NK-92 treated with Interleukin-12 subunit alpha and Interleukin-12 subunit beta, amount 100 ng/mL, for 24 hours (cell line): Measurements from ENCODE around the gene LRRC37A3.
A peak's percentile ranks its signal among the peaks of the same experiment; 100 is the strongest.
"Not testable (repeated sequence)": the region's sequence is repeated elsewhere in the genome, so short reads cannot be mapped to it uniquely, and the experiment has no call there.

Experiments
- DNase-seq: peaks from one replicate; lab custom pipeline; 2025; lab: John Stamatoyannopoulos, UW

Gene LRRC37A3

DNA sequence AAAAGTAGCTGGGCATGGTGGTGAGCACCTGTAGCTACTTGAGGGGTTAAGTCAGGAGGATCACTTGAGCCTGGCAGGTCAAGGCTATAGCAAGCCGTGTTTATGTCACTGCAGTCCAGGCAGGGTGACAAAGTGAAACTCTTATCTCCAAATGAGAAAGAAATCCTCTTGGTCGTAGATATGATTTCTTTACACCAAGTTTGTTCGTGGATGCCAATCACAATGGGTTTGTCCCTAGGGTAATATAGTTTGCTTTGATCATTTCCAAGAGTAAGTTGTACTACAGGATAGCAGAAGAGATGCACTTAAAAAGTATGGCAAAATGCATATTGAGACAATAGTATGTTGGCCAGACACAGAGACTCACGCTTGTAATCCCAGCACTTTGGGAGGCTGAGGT is 6.0 kb upstream of the LRRC37A3 start:
- not testable (repeated sequence) for DNase-seq

DNA sequence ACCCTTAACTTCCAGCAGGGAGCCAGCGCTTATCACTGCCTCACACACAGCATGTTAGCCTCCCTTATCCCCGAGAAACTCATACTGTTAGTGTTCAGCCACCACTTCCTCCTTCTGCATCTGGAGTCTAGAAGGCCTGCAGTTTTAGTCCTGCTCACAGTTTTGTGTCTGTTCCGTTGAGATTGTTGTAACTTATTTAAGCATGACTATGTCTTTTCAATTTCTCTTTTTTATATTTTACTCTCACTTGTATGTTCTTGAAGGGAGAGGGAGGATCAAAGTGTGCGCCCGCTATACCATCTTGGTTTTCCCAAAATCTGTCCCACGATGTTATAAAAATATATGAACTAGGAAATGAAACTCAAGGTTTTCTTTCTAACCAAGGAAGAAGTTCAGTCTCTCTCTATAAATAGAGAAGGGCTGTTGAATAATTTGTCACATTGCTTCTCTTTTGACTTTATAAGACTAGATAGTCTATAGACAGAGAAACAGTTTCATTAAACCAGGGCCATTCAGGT is 3.8 kb upstream of the LRRC37A3 start:
- not testable (repeated sequence) for DNase-seq

DNA sequence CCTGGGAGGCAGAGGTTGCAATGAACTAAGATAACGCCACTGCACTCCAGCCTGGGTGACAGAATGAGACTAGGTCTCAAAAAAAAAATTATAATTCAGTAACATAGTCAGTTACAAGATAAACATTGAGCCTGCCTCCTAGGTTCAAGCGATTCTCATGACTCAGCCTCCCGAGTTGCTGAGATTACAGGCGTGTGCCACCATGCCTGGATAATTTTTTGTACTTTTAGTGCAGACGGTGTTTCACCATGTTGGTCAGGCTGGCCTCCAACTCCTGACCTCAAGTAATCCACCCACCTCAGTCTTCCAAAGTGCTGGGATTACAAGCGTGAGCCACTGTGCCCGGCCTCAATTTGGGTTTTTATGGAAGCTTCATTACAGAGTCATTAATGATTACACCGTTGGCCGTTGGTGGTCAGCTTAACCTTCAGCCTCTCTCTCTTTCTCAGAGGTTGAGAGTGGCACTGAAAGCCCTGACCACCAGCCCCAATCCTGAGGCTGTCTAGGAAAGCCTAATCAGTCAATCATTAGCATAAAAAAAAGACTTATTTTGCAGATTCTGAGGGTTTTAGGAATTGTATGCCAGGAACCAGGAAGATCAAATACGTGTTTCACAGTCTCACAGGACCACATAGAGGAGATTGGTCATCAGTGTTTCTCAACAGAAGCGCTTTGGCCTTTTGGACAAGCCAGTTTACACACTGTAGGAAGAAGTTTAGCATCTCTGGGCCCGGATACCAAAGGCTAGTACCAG is 1.3 kb upstream of the LRRC37A3 start:
- no peak for DNase-seq

DNA sequence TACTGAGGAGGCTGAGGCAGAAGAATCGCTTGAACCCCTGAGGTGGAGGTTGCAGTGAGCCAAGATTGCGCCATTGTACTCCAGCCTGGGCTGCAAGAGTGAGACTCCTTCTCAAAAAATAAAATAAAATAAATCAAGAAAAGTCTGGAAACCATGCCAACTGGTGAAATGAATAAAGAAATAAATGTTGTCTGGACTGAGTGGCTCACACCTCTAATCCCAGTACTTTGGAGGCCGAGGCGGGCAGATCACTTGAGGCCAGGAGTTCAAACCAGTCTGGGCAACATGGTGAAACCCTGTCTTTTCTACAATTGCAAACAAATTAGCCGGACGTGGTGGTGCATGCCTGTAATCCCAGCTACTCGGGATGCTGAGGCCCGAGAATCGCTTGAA is 744 bp upstream of the LRRC37A3 start:
- DNase-seq = no peak

DNA sequence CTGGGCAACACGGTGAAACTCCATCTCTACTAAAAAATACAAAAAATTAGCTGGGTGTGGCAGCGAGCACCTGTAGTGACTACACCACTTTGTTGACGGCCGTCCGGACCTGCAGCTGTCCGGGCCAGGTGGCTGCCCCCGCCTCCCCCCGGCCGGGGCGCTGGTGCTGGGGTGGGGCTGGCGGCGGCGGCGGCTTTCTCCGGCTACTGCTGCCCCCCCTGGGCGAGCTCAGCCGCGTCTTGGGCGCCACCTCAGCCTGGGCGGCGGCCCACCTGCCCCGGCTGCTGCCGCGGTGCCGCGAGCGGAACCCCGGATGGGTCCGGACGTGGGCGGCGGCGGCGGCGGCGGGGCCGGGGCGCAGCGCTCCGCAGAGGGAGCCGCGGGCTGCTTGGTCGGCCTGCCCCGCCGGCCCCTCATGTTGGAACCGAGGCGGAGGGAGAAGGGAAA is 413 bp downstream of the LRRC37A3 start:
- DNase-seq = peak; percentile 59

DNA sequence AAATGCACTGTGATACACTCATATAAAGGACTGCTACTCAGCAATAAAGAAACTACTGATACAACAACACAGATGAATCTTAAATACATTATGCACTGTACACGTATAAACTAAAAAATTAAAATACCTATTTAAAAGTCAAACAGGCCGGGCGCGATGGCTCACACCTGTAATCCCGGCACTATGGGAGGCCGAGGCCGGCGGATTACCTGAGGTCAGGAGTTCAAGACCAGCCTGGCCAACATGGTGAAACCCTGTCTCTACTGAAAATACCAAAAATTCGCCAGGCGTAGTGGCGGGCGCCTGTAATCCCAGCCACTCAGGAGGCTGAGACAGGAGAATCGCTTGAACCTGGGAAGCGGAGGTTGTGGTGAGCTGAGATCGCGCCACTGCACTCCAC is 1.7 kb downstream of the LRRC37A3 start:
- DNase-seq = not testable (repeated sequence)

DNA sequence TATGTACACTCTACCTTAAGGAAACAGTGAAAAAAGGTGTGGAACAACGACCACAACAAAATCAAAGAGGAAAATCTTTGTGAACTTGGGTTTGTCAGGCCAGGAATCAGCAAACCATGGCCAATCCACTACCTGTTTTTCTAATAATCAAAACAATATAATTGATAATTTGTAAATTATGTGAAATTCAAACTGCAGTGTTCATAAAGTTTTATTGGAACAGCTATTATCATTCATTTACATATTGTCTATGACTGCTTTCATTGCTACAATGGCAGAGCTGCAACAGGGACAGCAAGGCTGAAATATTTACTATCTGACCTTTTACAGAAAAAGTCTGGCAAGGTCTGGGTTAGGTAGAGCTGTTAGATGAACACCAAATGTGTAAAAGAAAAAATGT is 4.0 kb downstream of the LRRC37A3 start:
- not testable (repeated sequence) for DNase-seq

DNA sequence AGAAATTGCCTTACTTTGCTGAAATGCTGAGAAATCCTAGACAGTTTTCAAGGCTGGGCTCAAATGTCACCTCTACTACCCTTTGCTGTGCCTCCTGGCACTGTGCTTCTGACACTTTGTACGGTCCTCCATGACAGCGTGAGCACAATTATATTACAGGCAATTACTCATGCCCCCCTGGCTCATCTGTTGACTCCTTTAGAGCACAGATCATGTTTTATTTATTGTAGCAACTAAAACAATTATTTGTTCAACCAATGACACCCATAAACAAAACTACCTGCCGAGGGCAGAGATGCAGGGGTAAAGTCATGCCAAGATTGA is 9.1 kb downstream of the LRRC37A3 start:
- DNase-seq = not testable (repeated sequence)

DNA sequence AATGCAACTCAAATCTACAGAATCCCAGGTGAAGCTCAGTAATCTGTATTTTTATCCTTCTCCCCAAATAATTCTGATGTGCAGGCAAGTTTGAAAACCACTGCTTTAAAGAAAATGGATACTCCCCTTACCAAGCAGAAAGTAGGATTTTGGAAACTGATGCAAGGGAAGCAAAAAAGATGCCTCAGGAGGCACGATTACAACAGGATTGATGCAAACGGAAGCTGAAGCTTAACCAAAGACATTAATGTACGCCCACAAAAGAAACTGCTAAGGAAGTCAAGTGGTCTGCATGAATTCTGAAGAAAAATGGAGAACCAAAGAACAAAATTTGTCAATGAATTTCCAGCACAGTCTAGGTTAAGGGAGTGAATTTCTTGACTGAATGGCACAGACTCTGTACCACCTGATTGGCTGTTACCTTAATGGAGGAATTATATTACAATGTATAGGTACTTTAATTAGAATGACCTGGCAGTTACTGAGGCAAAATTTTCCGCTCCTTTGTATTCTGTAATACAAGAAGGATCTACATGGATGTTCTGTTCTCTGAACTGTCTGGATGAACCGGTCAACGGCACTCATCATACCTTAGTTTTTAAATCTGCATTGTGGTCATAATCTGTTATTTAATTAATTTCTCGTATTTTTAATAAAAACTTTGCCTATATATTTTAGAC is 9.6 kb downstream of the LRRC37A3 start:
- DNase-seq = not testable (repeated sequence)

DNA sequence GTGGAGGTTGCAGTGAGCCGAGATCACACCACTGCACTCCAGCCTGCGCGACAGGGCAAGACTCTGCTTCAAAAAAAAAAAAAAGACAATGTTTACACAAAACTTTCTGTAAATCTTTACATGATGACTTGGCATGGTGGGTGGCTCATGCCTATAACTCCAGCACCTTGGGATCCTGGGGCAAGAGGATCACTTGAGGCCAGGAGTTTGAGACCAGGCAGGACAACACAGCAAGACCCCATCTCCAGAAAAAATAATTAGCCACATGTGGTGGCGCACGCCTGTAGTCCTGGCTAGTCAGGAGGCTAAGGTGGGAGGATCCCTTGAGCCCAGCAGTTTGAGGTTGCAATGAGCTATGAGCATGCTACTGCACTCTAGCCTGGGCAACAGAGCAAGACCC is 15.2 kb downstream of the LRRC37A3 start:
- not testable (repeated sequence) for DNase-seq

DNA sequence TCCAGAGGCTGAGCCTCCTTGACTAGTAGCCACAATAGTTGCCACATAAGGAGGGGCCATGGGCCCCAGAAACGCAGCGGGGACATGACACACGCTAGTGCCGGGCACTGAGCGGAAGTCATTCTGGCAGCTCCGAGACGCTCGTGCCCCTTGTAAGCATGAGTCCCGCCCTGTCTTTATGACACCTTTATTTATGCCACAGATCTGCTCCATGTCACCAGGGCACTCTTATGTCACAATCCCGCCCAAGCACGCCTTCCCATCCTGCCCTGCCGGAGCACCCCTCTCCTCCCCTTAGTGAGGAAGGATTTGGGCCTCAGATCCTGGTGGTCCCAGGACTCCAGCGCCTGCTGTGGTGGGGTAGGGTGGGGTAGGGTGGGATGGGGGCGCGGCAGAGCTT is 22.1 kb downstream of the LRRC37A3 start:
- DNase-seq = not testable (repeated sequence)

DNA sequence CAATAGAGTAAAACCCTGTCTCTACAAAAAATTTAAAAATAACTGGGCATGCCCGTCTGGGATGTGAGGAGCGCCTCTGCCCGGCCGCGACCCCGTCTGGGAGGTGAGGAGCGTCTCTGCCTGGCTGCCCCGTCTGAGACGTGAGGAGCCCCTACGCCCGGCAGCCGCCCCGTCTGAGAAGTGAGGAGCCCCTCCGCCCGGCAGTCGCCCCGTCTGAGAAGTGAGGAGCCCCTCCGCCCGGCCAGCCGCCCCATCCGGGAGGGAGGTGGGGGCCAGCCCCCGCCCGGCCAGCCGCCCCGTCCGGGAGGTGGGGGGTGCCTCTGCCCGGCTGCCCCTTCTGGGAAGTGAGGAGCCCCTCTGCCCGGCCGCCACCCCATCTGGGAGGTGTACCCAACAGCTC is 45.1 kb downstream of the LRRC37A3 start:
- not testable (repeated sequence) for DNase-seq

DNA sequence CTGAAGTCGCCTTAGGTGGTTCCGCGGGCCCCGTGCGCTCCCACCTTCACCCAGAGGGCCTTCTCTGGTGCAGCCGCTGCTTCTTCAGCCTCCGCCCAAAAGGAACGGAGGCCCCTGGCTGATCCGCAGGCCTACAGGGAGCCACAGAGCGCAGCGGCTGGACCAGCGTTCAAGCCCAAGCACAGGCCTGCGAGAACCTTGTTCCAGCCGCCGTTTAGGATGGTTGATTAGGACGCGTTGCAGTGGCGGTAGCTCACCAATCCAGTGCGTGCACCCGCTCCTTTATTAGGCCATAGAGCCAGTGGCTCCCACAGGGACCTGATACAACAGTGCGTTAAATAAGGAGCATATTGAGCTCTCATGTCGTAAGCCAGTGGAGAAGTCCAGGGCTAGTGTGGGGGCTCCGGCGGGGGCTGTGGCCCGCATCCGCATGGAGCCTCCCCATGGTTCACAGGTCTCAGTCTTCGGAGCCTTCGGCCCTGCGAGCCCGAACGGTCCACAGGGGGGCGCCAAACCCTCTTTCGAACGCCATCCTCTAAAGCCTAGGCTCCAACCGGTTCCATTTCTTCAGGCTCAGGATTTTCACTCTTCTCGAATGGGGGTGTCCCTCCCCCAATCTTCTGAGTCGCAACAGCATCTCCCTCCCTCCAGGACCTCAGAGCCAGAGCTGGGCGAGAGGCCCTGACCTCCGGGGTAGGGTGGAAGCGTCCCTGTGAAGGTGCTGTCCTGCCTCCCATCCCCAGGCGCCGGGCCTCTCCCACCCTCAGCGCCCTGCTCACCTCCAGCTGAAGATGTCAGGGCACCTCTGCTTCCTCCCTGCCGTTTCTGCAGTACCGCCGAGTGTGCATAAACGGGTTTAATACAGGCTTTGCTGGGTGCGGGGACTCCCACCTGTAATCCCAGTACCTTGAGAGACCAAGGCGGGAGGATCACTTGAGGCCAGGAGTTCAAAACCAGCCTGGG is 71.5 kb downstream of the LRRC37A3 start:
- peak; percentile 38 for DNase-seq

DNA sequence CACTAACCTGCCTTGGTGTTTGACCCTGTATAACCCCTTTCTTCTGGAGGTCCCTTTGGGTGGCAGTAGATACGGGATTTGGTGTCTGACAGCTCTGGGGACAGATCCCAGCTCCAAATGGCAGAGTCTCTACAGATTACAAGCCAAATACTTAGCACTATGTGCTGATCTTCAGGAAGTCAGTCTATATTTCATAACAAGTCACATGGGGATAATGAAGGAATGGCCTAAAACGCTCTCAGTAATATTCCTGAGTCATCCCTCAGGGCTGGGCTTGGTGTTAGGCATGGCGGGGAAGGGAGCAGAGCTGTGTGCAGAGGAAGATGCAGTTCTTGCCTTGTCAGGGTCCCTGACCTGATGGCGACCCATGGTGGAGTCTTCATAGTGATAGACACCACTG is 72.4 kb downstream of the LRRC37A3 start:
- not testable (repeated sequence) for DNase-seq

DNA sequence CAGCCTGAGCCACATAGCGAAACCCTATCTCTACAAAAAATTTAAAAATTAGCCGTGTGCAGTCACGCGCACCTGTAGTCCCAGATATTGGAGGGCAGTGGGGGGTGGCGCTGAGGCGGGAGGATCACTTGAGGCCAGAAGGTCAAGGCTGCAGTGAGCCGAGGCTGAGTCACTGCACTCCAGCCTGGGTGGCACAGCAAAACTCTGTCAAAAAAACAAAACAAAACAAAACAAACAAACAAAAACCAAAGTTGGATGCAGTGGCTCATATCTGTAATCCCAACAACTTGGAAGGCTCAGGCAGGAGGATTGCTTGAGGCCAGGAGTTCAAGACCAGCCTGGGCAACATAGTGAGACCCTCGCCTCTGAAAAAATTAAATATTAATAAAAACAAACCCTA is 75.4 kb downstream of the LRRC37A3 start:
- not testable (repeated sequence) for DNase-seq

DNA sequence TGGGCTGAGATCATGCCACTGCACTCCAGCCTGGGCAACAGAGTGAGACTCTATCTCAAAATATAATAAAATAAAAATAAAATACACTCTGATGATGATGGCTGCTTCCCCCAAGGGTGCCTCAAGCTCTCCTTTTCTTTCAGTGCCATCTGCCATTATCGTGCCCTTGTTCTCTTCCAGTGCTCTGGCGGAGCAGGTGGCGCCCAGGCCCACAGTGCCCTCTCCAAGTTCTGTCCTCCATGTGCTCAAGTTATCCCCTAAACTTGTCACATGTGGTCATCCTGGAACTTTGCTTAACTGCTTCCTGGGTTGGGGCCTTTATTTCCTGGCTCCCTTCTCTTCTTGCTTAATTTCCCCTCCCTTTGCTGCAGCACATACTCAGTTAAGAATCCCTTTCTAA is 76.4 kb downstream of the LRRC37A3 start:
- not testable (repeated sequence) for DNase-seq

DNA sequence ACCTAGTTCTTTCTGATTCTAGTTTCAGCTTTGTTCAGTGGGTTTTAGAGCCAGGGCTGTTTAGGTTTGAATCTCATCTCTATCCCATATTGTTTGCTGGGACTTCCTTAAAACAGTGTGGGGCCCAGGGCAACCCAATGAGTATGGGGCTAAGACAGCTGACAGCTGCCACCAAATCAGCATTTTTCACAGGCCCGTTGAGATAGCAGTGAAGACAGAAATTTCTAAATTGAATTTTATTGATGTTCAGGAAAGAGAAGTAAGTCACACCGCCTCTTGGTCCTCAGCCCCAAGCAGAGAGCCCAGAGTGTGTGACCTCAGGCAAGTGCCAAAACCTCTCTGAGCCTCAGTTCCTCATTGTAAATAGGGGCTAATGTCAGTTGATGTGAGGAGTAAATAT is 78.3 kb downstream of the LRRC37A3 start:
- DNase-seq = not testable (repeated sequence)

DNA sequence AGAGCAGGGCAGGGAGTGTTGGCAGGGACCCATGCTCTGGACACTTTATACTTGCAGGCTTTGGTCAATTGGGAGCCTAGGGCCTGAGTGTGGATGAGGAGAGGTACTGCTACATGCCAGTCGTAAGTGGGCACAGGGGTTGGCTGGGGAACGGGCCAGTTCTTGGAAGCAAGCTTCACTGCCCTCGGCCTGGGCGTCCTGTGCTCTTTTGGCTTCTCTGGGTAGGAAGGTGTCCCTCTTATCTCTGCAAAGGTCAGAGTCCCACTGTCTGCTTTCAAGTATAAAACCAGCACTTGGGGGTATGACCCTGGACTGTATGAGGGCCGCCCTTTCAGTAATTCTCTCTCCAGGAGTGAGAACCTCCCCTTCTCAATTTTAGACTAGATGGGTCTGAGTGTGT is 80.8 kb downstream of the LRRC37A3 start:
- DNase-seq = not testable (repeated sequence)

DNA sequence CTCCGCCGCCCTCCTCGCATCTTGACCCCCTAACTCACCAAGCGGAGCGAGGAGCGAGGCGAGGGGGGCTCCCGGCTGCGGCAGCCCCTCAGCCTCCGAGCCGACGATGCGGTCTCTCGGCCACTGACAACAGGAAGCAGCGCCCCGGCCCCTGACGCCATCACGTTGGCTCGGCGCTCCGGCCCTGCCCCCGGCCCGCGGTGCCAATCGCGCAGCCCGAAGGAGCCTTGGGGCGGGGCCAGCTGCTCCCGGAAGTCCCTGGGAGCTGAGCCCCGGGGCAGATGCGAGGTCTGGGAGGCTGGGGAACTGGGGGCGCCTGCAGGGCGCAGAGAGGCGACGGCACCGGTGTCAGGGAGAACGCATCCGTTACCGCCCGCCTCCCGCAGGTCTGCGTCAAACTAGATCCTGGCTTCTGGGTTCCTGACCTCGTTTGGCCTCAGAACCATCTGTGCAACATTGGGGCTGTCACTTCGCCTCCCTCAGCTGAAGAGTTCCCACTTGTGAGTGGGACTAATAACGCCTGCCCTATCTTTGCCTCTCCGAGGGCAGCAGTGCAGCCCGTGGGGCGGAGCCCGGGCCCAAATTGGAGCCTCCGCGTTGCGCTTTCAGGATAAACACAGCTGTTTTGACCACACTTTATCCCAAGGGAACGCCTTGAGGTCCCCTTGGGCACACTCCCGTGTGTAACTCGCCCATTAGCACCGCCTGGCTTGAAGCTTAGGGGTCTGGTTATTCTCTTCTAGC is 82.1 kb downstream of the LRRC37A3 start:
- DNase-seq = peak; percentile 76

DNA sequence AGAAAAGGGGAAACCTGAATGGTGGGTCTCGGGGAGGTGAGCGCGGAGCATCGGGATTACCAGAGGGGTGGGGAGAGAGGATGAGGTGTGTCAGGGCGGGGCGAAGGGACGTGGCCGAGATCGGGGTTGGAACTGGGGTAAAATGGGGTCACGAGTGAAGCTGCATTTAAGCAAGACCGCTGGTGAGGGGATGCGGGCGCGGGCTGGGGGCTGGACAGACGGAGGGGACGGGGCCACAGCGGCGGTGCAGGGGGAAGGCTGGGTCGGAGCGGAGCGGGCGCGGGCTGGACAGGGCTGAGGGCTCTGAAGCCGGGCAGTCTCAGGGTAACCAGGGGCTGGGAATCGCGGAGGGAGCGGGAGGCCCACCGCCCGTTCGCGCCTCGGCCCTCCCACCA is 82.7 kb downstream of the LRRC37A3 start:
- DNase-seq = peak; percentile 27

DNA sequence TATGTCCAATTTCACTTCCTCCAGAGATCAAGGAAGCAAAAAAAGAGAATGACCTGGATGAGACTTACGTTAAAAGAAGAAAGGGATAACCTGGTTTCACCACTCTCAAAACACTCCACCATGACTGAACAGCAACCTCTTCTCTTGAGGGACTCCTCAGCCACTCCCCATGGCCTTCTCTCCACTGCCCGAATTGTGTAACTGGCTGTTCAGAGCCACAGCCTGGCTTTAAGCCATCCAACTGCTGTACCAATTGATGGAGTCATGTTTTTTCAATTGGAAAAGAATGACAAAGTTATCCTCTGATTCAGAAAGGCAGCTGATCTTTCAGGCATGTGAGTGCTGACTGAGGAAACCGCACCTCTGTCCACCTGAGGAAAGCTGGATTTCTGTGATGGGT is 85.2 kb downstream of the LRRC37A3 start:
- DNase-seq = not testable (repeated sequence)
